Neural progenitor cell (in vitro differentiated cells): ENCODE results near the gene VIPR1. TPM values are rescaled to one million over a fixed set of nuclear protein-coding genes. Genes with fewer than 3 reads are reported as not detected.

ENCODE experiments used
- DNase-seq: peaks from one replicate; pipeline ENCODE4 v3.0.0-alpha.2; 2016; ENCODE audit warnings: low spot score
- H2AFZ ChIP-seq: fragments of 200-600 bp; sonication (generic); replicated peaks from 2 replicates; pipeline ENCODE4 v1.6.1; 2016; ENCODE audit warnings: antibody characterized with exemption
- H3F3A ChIP-seq: fragments of 200-600 bp; sonication (generic); 2 replicates; pipeline ENCODE4 v1.6.1; 2016; ENCODE audit warnings: antibody characterized with exemption, low read depth
- H3K27ac ChIP-seq: fragments of 200-600 bp; sonication (generic); 2 replicates; pipeline ENCODE4 v1.5.1; 2016; ENCODE audit warnings: mild to moderate bottlenecking
- H3K27me3 ChIP-seq: fragments of 200-600 bp; sonication (generic); 2 replicates; pipeline ENCODE4 v1.6.1; 2016; ENCODE audit warnings: mild to moderate bottlenecking, moderate library complexity
- H3K36me3 ChIP-seq: fragments of 200-600 bp; sonication (generic); 2 replicates; pipeline ENCODE4 v1.5.1; 2016
- H3K4me1 ChIP-seq: fragments of 200-600 bp; sonication (generic); 2 replicates; pipeline ENCODE4 v1.6.1; 2016; ENCODE audit warnings: mixed run types
- H3K4me2 ChIP-seq: fragments of 200-600 bp; sonication (generic); 2 replicates; pipeline ENCODE4 v1.6.1; 2016
- H3K4me3 ChIP-seq: fragments of 200-600 bp; sonication (generic); 2 replicates; pipeline ENCODE4 v1.5.1; 2016
- H3K79me2 ChIP-seq: fragments of 200-600 bp; sonication (generic); 2 replicates; pipeline ENCODE4 v1.6.1; 2016; ENCODE audit warnings: low read depth
- H3K9ac ChIP-seq: fragments of 200-600 bp; sonication (generic); 2 replicates; pipeline ENCODE4 v1.6.1; 2016
- H3K9me3 ChIP-seq: fragments of 200-600 bp; sonication (generic); 2 replicates; pipeline ENCODE4 v1.5.1; 2016; ENCODE audit warnings: low read depth
- H4K20me1 ChIP-seq: fragments of 200-600 bp; sonication (generic); 2 replicates; pipeline ENCODE4 v1.6.1; 2016; ENCODE audit warnings: low read depth
- H3K27ac Mint-ChIP-seq: 3 replicates; pipeline ENCODE4 v1.8.0; 2021; ENCODE audit warnings: mixed read lengths
- H3K27me3 Mint-ChIP-seq: 2 replicates; pipeline ENCODE4 v1.8.0; 2022; ENCODE audit warnings: low read depth, mild to moderate bottlenecking, inconsistent platforms, moderate library complexity, mixed read lengths; ENCODE audit not compliant: insufficient read depth
- H3K36me3 Mint-ChIP-seq: 3 replicates; pipeline ENCODE4 v1.8.0; 2021; ENCODE audit warnings: mixed read lengths
- H3K4me1 Mint-ChIP-seq: 3 replicates; pipeline ENCODE4 v1.8.0; 2021; ENCODE audit warnings: mixed read lengths
- H3K4me3 Mint-ChIP-seq: 3 replicates; pipeline ENCODE4 v1.8.0; 2021; ENCODE audit warnings: mild to moderate bottlenecking, moderate library complexity, mixed read lengths
- H3K9me3 Mint-ChIP-seq: 3 replicates; pipeline ENCODE4 v1.8.0; 2020; ENCODE audit warnings: mixed read lengths
- CTCF ChIP-seq: fragments of 200-600 bp; sonication (generic); IDR thresholded peaks from 2 replicates; pipeline ENCODE4 v1.5.1; 2017; ENCODE audit warnings: antibody characterized with exemption, mild to moderate bottlenecking
- EZH2 ChIP-seq: fragments of 200-600 bp; sonication (generic); IDR thresholded peaks from 2 replicates; pipeline ENCODE4 v1.6.1; 2017; ENCODE audit warnings: antibody characterized with exemption, mild to moderate bottlenecking, moderate library complexity
- EZH2phosphoT487 ChIP-seq: fragments of 200-600 bp; sonication (generic); IDR thresholded peaks from 2 replicates; pipeline ENCODE4 v1.6.1; 2017; ENCODE audit warnings: antibody characterized with exemption
- total RNA-seq: library from RNA; depleted of rRNA; stranded (reverse); fragments of >200 nt; gene quantifications from 2 replicates; pipeline ENCODE4 v1.2.3, GENCODE V29; 2015; ENCODE audit warnings: low replicate concordance

The VIPR1 gene
- total RNA-seq, 1 donor from 2014 or later: 1.4 TPM

- H3K27me3 Mint-ChIP-seq: peaks cover 8% of the 10 kb centered on the region
- TF ChIP-seq CTCF: no peak
- no peak for TF ChIP-seq EZH2
- TF ChIP-seq EZH2phosphoT487: no peak
- H3K4me3 Mint-ChIP-seq: no peak overlapping the region
- Histone ChIP-seq H3K4me2 (no peak overlapping the region), H3K9me3 (no peaks in the 10 kb centered on the region), H3K9ac (no peak overlapping the region), H3K36me3 (no peaks in the 10 kb centered on the region), H2AFZ (no peak overlapping the region), H4K20me1 (no peaks in the 10 kb centered on the region), H3K4me3 (no peak overlapping the region), H3K27ac (no peak overlapping the region), H3K79me2 (no peaks in the 10 kb centered on the region), H3F3A (no peaks in the 10 kb centered on the region), H3K27me3 (no peaks in the 10 kb centered on the region), H3K4me1 (no peaks in the 10 kb centered on the region)
- H3K4me1 Mint-ChIP-seq: no peaks in the 10 kb centered on the region
- no peaks in the 10 kb centered on the region for H3K9me3 Mint-ChIP-seq
- no peak for DNase-seq
- peak overlapping the region; percentile 3 for H3K27ac Mint-ChIP-seq
- no peaks in the 10 kb centered on the region for H3K36me3 Mint-ChIP-seq
These were observed 29.8 kb downstream of the VIPR1 start for GRCh38 chr3:42532229-42532628.

DNA sequence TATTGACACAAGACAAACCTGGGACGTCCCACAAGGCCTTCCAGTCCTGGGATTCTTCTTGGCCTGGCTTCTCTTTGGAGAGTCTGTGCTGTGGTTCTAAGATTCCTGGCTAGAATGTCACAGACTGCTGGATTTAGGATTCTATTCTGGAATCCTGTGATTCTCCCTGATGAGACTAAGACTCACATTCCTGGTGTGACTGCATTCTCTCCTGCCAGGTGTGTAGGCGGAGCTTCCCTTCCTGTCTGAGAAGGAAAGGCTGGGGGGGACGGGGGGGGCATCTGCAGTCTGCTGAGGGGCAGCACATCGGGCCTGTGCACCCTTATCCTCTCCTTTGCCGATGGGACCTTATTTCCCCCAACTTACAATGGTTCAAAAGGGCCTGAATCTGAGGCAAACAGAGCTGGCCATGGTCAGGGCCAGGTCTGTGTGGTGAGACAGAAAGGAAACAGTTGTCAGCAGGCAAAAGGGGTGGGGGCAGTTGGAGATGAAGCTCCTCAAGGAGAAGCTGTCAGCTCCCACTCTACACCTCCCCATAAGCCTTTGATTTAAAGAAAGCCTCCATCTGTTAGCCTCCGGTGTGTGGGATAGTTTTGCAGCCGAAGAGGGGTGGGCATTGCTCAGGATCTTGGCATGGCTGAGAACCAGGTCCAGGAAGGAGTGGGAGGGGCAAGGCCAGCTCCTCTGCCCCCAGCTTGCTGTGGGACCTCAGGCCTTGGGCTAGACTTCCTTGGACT lies 30.9 kb downstream of the VIPR1 start:
- no peaks in the 10 kb centered on the region for H3K4me1 ChIP-seq
- H3K4me2 ChIP-seq: no peak overlapping the region
- H3K9me3 ChIP-seq: no peaks in the 10 kb centered on the region
- H3K79me2 ChIP-seq: no peaks in the 10 kb centered on the region
- peak; percentile 22 for DNase-seq
- H3K27me3 ChIP-seq: no peaks in the 10 kb centered on the region
- no peaks in the 10 kb centered on the region for H4K20me1 ChIP-seq
- H3K27me3 Mint-ChIP-seq: peaks cover 8% of the 10 kb centered on the region
- TF ChIP-seq EZH2 (no peak), CTCF (no peak), EZH2phosphoT487 (no peak)
- no peak overlapping the region for H3K4me3 ChIP-seq
- no peaks in the 10 kb centered on the region for H3K9me3 Mint-ChIP-seq
- H3K9ac ChIP-seq: no peak overlapping the region
- no peaks in the 10 kb centered on the region for H3K4me1 Mint-ChIP-seq
- H3K4me3 Mint-ChIP-seq: no peak overlapping the region
- H3F3A ChIP-seq: no peaks in the 10 kb centered on the region
- H3K36me3 Mint-ChIP-seq: no peaks in the 10 kb centered on the region
- H3K36me3 ChIP-seq: no peaks in the 10 kb centered on the region
- H3K27ac Mint-ChIP-seq: no peak overlapping the region
- no peak overlapping the region for H2AFZ ChIP-seq
- H3K27ac ChIP-seq: no peak overlapping the region

- Histone ChIP-seq H3K79me2 (no peaks in the 10 kb centered on the region), H2AFZ (no peak overlapping the region), H3K9me3 (no peaks in the 10 kb centered on the region), H3K4me1 (no peaks in the 10 kb centered on the region), H4K20me1 (no peaks in the 10 kb centered on the region), H3K27ac (no peak overlapping the region), H3K9ac (no peak overlapping the region), H3K27me3 (no peaks in the 10 kb centered on the region), H3K4me3 (no peak overlapping the region), H3K4me2 (no peak overlapping the region), H3K36me3 (no peaks in the 10 kb centered on the region), H3F3A (no peaks in the 10 kb centered on the region)
- peak; percentile 73 for DNase-seq
- peak; percentile 57 for TF ChIP-seq CTCF
- TF ChIP-seq EZH2: no peak
- H3K4me1 Mint-ChIP-seq: no peaks in the 10 kb centered on the region
- H3K9me3 Mint-ChIP-seq: no peaks in the 10 kb centered on the region
- H3K4me3 Mint-ChIP-seq: no peak overlapping the region
- H3K27ac Mint-ChIP-seq: no peak overlapping the region
- no peaks in the 10 kb centered on the region for H3K36me3 Mint-ChIP-seq
- peaks cover 8% of the 10 kb centered on the region for H3K27me3 Mint-ChIP-seq
These were observed 33.7 kb downstream of the VIPR1 start for GRCh38 chr3:42535981-42536784.
